HL-60 (cell line): ENCODE results near the gene PRELID2.

Experiments
- DNase-seq, 2 experiments: peaks; one replicate each; pipeline ENCODE4 v3.0.0-alpha.2; 2010 to 2020; ENCODE audit warnings: low read depth in 1 of 2, low spot score in 1 of 2
- H3K27ac ChIP-seq: fragments of 250-450 bp; sonication (Bioruptor Pico); replicated peaks from 2 replicates; pipeline ENCODE4 v1.5.1; 2020; ENCODE audit warnings: mild to moderate bottlenecking, moderate library complexity
- H3K27me3 ChIP-seq: fragments of 250-450 bp; sonication (Bioruptor Pico); 2 replicates; pipeline ENCODE4 v1.5.1; 2021; ENCODE audit warnings: mild to moderate bottlenecking, moderate library complexity; ENCODE audit not compliant: insufficient read depth, poor library complexity, severe bottlenecking
- H3K4me3 ChIP-seq: replicated peaks from 2 replicates; pipeline ENCODE4 v1.5.1; 2011; ENCODE audit warnings: mild to moderate bottlenecking, control low read depth, low read length; ENCODE audit not compliant: insufficient read depth
- CTCF ChIP-seq: IDR thresholded peaks from one replicate; pipeline ENCODE4 v1.5.1; 2011; ENCODE audit warnings: low read length, control low read depth, inconsistent platforms; ENCODE audit not compliant: insufficient read depth
- GABPA ChIP-seq: IDR thresholded peaks from 2 replicates; pipeline ENCODE4 v1.6.1; 2012; ENCODE audit warnings: low read depth
- POLR2AphosphoS5 ChIP-seq: IDR thresholded peaks from 2 replicates; pipeline ENCODE4 v1.6.1; 2012; ENCODE audit warnings: low read depth
- REST ChIP-seq: IDR thresholded peaks from 2 replicates; pipeline ENCODE4 v1.6.1; 2012; ENCODE audit warnings: low read depth; ENCODE audit not compliant: insufficient replicate concordance
- SPI1 ChIP-seq: IDR thresholded peaks from 2 replicates; pipeline ENCODE4 v1.6.1; 2012; ENCODE audit warnings: low read depth, mild to moderate bottlenecking, borderline replicate concordance

Gene PRELID2

GRCh38 chr5:145791866-145792265, 43.3 kb downstream of the PRELID2 start:
- Histone ChIP-seq H3K27ac (no peak overlapping the region), H3K27me3 (peaks cover 2% of the 10 kb centered on the region), H3K4me3 (no peak overlapping the region)
- DNase-seq, result no peak
- TF ChIP-seq SPI1, result no peak
- TF ChIP-seq REST, result no peak
- no peak for TF ChIP-seq GABPA
- TF ChIP-seq POLR2AphosphoS5, result no peak
- no peak for TF ChIP-seq CTCF

GRCh38 chr5:145787996-145788395, 47.1 kb downstream of the PRELID2 start:
- TF ChIP-seq POLR2AphosphoS5 (no peak), REST (no peak), GABPA (no peak), CTCF (no peak)
- peaks cover 2% of the 10 kb centered on the region for H3K27me3 ChIP-seq
- DNase-seq, result no peak
- no peak overlapping the region for H3K4me3 ChIP-seq
- H3K27ac ChIP-seq, result no peak overlapping the region

GRCh38 chr5:145787507-145787906, 47.6 kb downstream of the PRELID2 start:
- no peak for TF ChIP-seq POLR2AphosphoS5
- no peak overlapping the region for H3K4me3 ChIP-seq
- peaks cover 2% of the 10 kb centered on the region for H3K27me3 ChIP-seq
- no peak for DNase-seq
- no peak overlapping the region for H3K27ac ChIP-seq

- TF ChIP-seq REST (no peak), CTCF (no peak), GABPA (no peak), POLR2AphosphoS5 (no peak), SPI1 (no peak)
- no peak overlapping the region for H3K27ac ChIP-seq
- peak in 1 of 2 experiments; percentile 13 for DNase-seq
- H3K4me3 ChIP-seq, result no peak overlapping the region
- peaks cover 2% of the 10 kb centered on the region for H3K27me3 ChIP-seq
Measured at GRCh38 chr5:145787001-145787400, 48.1 kb downstream of the PRELID2 start.
